IMR-90 (cell line): ENCODE data around the gene FNDC1.

Source experiments
- CEBPB ChIP-seq: IDR thresholded peaks from 2 replicates; pipeline ENCODE4 v1.6.1; 2012; ENCODE audit warnings: low read depth, low read length, improper control_type of control experiment
- FOS ChIP-seq: fragments of 150-350 bp; IDR thresholded peaks from 2 replicates; pipeline ENCODE4 v1.6.1; 2016; ENCODE audit warnings: low read depth, low read length
- MXI1 ChIP-seq: IDR thresholded peaks from 2 replicates; pipeline ENCODE4 v1.6.1; 2012; ENCODE audit warnings: low read depth, mild to moderate bottlenecking, low read length, moderate library complexity, borderline replicate concordance
- NFE2L2 ChIP-seq: fragments of 150-350 bp; IDR thresholded peaks from 2 replicates; pipeline ENCODE4 v1.6.1; 2016; ENCODE audit warnings: low read depth, mild to moderate bottlenecking, low read length
- POLR2A ChIP-seq: IDR thresholded peaks from 2 replicates; pipeline ENCODE4 v1.6.1; 2012; ENCODE audit warnings: mild to moderate bottlenecking, low read depth, low read length
- RAD21 ChIP-seq: IDR thresholded peaks from 2 replicates; pipeline ENCODE4 v1.6.1; 2012; ENCODE audit warnings: low read length, improper control_type of control experiment
- RCOR1 ChIP-seq: IDR thresholded peaks from 2 replicates; pipeline ENCODE4 v1.6.1; 2012; ENCODE audit warnings: mild to moderate bottlenecking, low read length, improper control_type of control experiment; ENCODE audit not compliant: insufficient replicate concordance
- TF ChIP-seq, protein P1 (sequence below): fragments of 150-350 bp; IDR thresholded peaks from 2 replicates; pipeline ENCODE4 v1.6.1; 2016; ENCODE audit warnings: low read depth, mild to moderate bottlenecking, low read length, moderate library complexity, borderline replicate concordance
- TF ChIP-seq, protein P2 (sequence below): conservative IDR thresholded peaks from 2 replicates; pipeline ENCODE4 v1.5.1; 2012; ENCODE audit warnings: mild to moderate bottlenecking, low read depth, low read length, improper control_type of control experiment
- TF ChIP-seq, protein P3 (sequence below): fragments of 150-350 bp; IDR thresholded peaks from 2 replicates; pipeline ENCODE4 v1.6.1; 2017; ENCODE audit warnings: mild to moderate bottlenecking, antibody characterized with exemption, low read length, low read depth

DNA sequence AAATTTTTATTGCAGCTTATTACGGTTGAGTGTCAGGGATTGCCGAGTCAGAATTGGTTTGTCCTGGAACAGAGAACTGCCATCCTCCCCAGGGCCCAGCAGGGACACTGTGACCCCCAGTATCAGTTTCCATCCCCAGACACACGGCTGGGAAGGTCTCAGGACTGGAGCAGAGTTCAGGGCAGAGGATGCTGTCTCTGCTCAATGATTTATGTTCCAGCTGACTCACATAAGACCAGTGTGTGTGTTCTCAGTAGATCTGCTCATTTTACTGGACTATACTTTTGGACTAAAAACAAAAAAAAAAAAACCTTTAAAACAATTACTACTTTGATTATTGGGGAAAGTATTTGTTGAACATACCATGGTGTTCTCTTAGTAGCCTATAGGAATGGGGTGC lies 44.2 kb downstream of the FNDC1 start:
- TF ChIP-seq, protein P1, sequence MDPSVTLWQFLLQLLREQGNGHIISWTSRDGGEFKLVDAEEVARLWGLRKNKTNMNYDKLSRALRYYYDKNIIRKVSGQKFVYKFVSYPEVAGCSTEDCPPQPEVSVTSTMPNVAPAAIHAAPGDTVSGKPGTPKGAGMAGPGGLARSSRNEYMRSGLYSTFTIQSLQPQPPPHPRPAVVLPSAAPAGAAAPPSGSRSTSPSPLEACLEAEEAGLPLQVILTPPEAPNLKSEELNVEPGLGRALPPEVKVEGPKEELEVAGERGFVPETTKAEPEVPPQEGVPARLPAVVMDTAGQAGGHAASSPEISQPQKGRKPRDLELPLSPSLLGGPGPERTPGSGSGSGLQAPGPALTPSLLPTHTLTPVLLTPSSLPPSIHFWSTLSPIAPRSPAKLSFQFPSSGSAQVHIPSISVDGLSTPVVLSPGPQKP: no peak
- TF ChIP-seq RAD21 (no peak), RCOR1 (no peak), POLR2A (no peak), MXI1 (no peak), FOS (no peak), NFE2L2 (no peak), CEBPB (no peak)
- TF ChIP-seq, protein P2, sequence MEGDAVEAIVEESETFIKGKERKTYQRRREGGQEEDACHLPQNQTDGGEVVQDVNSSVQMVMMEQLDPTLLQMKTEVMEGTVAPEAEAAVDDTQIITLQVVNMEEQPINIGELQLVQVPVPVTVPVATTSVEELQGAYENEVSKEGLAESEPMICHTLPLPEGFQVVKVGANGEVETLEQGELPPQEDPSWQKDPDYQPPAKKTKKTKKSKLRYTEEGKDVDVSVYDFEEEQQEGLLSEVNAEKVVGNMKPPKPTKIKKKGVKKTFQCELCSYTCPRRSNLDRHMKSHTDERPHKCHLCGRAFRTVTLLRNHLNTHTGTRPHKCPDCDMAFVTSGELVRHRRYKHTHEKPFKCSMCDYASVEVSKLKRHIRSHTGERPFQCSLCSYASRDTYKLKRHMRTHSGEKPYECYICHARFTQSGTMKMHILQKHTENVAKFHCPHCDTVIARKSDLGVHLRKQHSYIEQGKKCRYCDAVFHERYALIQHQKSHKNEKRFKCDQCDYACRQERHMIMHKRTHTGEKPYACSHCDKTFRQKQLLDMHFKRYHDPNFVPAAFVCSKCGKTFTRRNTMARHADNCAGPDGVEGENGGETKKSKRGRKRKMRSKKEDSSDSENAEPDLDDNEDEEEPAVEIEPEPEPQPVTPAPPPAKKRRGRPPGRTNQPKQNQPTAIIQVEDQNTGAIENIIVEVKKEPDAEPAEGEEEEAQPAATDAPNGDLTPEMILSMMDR: no peak
- TF ChIP-seq, protein P3, sequence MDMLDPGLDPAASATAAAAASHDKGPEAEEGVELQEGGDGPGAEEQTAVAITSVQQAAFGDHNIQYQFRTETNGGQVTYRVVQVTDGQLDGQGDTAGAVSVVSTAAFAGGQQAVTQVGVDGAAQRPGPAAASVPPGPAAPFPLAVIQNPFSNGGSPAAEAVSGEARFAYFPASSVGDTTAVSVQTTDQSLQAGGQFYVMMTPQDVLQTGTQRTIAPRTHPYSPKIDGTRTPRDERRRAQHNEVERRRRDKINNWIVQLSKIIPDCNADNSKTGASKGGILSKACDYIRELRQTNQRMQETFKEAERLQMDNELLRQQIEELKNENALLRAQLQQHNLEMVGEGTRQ: no peak
